ENCODE data around the gene WDR38.

Gene WDR38

DNA sequence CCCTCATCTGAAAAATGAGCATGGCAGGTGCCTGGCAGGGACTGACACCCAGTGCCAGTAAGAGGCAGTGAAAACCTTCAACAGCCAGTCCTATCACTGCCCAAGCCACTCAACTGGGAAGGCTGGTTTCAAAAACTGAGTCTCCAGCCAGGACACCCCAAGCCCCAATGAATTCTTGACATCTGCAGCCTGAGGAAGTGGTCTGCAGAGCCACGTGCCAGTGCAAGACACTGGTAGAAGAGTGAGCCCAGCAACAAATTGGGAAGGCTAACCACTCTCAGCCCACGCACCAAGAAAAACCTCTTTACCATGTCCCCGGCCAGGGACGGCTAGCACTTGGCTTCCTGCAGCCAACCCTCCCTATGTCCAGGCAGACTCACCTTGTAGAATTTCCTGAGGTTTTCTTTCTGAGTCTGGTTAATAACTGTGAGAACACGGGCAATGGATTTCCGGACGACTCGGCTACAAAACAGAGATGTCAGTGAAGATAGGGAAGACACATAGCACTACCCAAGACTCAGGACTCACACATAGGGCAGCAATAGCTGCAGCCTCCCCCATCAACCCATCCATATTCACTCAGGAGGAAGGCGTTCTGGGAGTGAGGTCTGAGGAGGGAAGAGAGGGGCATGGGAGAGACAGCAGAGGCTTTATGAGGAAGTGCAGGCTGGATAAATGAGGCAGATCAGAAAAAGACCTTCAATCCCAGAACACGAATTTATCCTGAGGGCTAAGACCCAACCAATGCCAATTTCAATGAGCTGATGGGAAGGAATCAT is 6.7 kb downstream of the WDR38 start:
- no peak for DNase-seq

DNA sequence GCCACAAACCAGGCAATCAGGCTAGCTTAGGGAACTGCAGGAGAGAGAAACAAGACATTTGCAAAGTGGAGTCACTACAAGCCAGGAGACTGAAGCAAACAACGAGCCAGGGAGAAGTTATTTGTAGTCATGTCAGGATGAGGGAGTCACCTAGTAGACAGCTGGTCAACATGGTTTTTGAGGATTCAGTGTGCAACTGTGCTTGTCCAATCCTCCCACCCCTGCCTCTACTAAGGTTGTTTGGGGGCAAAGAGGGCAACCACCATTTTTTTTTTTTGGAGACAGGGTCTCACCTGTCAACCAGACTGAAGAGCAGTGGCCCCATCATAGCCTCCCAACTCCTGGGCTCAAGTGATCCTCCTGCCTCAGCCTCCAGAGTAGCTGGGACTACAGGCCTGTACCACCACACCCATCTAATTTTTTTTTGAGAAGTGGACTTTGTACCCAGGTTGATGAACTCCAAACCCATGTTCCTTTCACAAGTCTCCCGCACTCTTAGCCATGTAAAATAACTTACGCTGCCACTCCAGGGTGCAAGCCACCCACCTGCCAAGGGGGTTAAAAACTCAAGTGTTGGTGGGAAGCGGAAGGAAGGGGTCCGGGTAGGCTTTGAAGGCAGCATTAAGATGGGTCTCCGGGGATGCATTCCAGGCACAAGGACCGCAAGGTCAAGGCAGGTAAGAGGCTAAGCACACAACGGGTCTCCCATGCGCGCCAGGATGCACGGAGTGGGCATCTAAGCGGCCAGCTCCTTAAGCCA is 7.5 kb downstream of the WDR38 start:
- no peak for DNase-seq

GRCh38 chr9:124861342-124862229 is 8.3 kb downstream of the WDR38 start, which contains the start of the genes ARPC5L and RPL35:
Gene ARPC5L, plus strand, starts transcription at chr9:124862130. Its CDS starts 7,161 bp downstream, at chr9:124869291.
Gene RPL35, minus strand, starts transcription at chr9:124861957. Its CDS starts 45 bp downstream, at chr9:124861912.
- DNase-seq, result peak; percentile 94 to 95

DNA sequence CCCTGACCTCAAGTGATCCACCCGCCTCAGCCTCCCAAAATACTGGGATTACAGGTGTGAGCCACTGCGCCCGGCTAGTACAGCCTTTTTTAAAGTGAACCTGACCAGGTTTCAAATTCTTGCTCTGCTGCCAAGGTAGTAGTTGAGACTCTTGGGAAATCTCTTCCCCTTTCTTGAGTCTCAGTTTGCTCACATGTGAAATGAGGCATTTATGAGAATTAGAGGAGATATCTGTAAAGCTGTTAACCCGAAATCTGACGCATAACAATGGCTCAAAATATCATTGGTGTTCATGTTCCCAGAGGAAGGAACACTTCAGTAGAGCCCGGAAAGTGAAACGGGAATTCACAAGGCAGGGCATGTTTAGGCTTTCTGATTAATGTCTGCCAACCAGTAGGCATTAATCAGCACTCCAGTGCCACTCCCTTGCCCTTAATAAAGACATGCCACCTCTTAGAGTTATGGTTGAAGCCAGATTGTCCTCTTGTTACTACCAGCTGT is 10.2 kb downstream of the WDR38 start:
- DNase-seq, result no peak

GRCh38 chr9:124868511-124869465 is 15.5 kb downstream of the WDR38 start:
- peak; percentile 87 to 91 for DNase-seq

DNA sequence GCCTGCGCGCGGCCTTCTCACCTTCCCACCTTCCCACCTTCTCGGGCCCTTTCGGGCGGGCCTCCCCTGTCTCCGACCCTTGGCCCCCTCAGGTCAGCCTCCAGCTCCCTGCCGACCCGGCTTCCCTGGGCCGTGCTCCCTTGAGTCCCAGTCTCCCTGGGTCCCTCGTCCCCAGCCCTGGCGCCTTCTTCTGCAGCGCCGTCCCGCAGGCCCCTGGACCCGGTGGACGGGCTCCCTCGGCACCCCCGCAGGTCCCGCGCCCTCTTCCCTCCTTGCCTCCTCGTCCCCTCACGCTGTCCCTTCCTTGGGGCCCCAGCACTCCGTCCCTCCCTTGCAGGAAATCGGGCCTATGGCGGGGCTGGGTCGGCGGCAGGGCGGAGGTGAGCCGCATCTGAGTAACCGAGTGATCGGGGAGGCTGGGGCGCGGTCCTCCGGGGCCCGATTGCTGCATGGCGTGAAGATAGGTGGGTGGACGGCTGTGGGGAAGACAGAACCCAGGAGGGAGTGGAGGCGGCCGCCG is 16.3 kb downstream of the WDR38 start:
- peak in 1 of 2 experiments; percentile 29 for DNase-seq

GRCh38 chr9:124869986-124870560 is 16.8 kb downstream of the WDR38 start:
- DNase-seq, result peak; percentile 85 to 88

DNA sequence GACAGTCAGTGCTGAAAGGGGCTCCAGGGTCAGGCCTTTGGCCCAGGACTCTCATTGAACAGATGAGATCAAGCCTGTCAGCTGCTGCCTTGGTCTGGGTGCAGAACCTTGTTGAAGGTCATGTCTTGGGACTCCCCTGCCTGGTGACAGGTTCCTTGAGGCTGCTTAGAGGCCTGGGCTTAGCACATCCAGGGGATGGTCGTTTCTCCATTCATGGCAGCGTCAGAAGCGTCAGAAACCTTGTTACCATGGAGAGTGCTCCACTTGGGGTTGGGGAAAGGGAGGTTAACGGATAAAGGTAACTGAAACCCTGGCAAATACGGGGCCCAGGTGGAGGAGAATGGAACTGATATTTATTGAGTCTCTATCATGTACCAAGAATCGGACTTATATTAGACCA is 17.5 kb downstream of the WDR38 start:
- no peak for DNase-seq

- no peak for DNase-seq
These were observed 17.9 kb downstream of the WDR38 start for GRCh38 chr9:124871156-124871561.

- no peak for DNase-seq
These were observed 20.4 kb downstream of the WDR38 start for GRCh38 chr9:124873664-124874063.

DNA sequence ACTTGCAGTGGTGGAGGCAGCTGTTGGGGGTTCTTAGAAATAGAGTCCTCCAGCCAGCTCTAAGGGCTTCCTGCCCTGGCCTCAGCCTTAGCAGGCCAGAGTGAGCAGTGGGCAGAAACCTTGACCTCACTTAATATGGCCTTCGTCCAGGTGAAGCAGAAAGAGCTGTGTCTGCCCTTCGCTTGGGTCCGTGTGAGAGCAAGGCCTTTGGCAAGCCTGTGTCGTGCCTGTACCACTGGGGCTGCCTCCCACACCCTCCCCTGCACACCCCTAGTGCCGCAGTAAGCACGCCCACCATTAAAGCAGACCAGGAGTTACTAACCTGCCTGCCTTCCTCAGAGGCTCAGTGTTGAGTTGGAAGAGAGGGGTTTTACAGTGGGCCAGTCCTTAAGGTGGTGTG is 22.2 kb downstream of the WDR38 start:
- no peak for DNase-seq

- no peak for DNase-seq
These were observed 23.9 kb downstream of the WDR38 start for GRCh38 chr9:124877021-124877782.

DNA sequence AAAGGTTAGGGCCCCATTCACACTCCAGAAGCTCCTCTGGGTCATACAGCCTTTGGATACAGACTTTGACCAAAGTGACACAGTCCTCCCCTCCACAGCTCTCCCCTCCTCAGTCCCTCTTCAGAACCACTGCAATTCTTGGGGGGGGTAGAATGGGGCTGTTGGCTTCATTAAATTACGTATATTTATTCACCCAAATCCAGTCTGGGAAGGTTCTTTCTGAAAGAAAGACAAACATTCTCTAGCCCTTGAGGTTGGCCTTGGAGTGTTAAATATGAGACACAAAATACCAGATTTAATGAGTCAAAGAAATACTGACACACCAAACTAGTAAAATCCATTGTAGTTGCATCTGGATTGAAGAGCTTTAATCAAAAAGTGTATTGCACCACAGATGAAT is 24.8 kb downstream of the WDR38 start:
- DNase-seq, result no peak

- no peak for DNase-seq
These were observed 25.3 kb downstream of the WDR38 start for GRCh38 chr9:124878518-124878917.

- DNase-seq, result no peak
These were observed 26.0 kb downstream of the WDR38 start for GRCh38 chr9:124879226-124879625.

- no peak for DNase-seq
These were observed 27.2 kb downstream of the WDR38 start for GRCh38 chr9:124880501-124880900.

DNA sequence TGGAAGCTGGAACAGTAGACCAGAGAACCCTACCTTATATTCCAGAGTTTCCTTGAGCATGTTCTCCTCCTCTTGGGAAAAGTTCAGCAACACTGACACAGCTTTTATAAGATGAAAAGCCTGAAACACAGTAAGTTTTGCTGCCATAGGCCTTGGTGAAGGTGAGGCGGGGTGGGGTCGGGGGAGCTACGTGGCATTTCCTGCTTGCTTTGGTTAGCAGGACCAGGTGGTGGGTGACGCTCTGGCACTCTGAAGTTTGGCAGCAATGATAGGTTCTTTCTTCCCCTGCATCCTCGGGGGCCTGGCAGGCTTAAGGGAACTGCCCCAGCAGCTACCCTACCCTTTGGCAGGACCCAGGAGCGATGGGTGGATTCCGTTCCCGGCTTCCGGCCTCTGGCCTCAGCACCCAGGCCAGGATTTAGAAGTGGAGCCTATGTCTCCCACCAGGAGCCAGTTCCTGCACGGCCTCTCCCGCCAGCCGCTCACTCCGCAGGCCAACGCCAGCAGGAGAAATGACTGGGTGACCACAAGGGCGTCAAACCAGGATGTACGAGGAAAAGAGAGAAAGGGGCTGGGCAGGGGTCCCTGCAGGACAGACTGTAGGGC is 28.0 kb downstream of the WDR38 start:
- no peak for DNase-seq

DNA sequence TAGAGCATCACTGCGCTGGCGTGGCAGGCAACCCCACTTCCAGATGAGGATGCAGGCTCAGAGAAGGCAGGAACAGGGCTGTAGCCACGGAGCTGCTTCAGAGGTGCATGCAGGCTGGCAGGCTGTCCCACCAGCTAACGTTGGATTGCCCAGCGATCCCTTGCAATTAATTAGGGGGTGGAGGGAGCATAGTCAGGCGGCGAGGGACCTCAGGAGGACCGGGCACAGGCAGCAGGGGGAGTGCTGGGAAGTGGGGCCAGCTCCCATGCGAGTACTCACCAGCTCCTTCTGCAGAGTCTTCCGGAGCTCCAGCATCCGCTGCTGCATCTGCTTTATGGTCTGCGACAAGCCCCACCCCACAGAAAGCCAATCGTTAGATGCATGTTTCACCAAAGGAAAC is 29.0 kb downstream of the WDR38 start:
- DNase-seq, result no peak

- no peak for DNase-seq
These were observed 31.1 kb downstream of the WDR38 start for GRCh38 chr9:124884376-124884775.

GRCh38 chr9:124885551-124885950 is 32.3 kb downstream of the WDR38 start:
- DNase-seq, result no peak
